ENCODE results near the gene GPR15LG.

Gene GPR15LG

DNA sequence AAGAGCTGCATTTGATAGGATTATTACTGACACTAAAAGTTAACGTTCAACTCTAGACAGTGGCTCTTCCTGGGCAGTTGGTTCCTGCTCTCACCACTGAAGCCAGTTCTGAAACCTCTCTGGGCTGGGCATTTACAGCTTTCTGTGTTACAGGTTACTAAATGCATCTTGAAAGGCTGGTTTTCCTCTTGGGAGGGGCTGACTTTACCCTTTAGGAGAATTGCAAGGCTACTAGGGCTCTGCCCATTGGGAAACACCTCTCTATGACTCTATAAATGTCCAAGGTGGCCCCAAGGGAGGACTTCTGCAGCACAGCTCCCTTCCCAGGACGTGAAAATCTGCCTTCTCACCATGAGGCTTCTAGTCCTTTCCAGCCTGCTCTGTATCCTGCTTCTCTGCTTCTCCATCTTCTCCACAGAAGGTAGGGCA, at the start of gene GPR15LG:
GPR15LG (plus strand) TSS at position 301 of the 429 bp plus-strand sequence; CDS start at position 352, 51 bp downstream.
- DNase-seq = no peak

DNA sequence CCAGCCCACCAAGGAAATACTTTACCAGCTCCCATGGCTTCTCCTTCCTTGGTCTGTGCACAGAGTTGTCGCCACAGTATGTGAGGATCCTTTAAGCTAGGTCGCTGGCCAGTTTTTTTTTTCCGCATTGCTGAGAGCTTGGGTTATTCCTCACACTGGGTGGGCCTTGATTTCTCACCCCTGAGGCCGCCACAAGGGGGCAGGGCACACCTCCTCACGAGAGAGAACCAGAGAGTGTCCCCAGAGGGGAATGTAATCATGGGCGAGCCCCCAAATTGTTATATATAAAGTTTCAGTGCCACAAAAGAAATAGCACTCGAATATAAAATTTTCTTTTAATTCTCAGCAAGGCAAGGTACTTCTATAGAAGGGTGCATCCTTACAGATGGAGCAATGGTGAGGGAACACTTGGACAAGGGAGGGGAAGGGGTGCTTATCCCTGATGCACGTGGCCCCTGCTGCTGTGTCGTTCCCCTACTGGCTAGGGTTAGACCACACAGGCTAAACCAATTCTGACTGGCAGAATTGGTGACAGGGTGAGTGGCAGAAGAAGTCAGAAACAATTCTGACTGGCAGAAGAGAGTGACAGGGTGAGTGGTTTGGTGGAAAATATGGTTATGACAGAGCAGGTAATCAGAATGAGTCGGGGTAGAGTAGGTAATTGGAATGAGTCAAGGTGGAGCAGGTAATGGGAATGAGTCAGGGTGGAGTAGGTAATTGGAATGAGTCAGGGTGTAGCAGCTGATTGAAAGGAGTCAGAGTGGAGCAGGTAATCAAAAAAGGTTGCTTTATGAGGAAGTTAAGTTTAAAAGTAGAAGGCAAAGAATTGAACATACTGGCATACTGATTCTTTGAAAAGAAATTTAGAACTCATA, 47.5 kb upstream of the GPR15LG start:
- peak in 1 of 2 experiments; percentile 12 for DNase-seq

DNA sequence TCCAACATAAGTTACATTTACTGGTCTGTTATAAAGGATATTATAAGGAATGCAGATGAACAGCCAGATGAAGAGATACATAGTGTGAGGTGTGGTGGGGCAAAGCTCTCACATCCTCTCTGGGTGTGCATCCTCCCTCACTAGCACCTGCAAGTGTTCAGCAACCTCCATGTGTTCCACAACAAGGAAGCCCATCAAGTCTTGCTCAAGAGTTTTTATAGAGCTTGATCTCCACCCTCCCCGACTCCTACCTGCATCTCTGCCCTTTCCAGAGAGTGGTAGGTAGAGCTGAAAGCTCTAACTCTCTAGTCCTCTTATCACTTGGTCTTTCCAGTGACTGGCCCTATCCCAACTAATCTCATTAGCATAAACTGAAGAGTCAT, 46.8 kb upstream of the GPR15LG start:
- no peak for DNase-seq

DNA sequence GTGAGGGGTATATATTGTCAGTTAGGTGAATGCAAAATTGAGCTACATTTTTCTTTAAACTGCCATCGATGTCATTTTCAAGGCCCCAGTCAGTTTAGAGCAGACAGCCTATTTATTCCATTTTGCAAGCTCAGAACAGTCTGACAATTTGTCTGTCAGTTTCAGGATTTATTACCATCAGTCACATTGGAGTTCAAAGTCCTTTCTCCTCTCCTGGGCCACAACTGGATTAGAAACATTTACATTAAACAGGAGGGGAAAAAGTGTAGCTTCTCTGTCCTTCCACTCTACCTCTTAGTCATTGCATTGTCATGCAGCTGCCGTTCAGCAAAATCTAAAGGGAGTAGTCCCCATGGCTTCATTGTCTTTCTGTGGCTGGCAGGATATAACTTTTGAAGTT, 37.8 kb upstream of the GPR15LG start:
- no peak for DNase-seq

DNA sequence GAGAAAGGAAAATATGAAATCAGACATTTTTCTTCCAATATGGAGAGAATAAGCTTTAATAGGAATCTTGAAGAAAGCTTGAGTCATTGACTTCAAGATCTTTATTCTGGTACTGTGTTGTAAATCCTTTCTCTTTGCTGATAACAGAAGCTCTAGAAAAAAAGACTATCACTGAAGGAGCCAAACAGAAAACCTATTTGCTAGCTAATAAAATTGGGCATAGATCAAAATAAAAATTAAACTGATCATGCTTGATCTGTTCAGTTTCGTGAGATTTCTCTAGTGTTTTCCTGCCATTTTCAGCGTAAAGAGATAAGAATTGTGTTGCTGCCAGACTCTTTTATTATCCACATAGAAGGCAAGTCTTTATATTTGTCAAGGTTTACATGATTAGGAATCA, 35.8 kb upstream of the GPR15LG start:
- no peak for DNase-seq

DNA sequence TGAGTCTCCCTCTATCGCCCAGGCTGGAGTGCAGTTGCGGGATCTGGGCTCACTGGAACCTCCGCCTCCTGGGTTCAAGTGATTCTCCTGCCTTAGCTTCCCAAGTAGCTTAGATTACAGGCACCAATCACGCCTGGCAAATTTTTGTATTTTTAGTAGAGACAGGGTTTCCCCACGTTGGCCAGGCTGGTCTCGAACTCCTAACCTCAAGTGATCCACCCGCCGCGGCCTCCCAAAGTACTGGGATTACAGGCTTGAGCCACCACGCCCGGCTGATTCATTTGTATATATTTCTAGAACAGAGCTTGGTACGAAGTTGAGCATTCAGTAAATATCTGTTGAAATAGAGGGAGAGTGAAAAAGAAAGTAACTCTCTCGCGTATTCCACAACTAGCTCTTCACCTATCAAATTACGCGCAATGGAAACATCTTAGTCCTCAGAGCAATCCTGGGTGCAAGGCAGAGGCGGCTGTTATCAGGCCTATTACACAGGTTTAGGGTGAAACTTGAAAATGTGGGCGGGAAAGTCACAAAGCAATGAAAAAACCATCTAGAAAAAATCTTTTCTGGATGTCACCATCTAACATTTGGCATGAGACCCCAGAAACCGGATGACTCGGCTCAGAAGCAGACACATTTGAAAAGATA, 35.0 kb upstream of the GPR15LG start:
- no peak for DNase-seq

DNA sequence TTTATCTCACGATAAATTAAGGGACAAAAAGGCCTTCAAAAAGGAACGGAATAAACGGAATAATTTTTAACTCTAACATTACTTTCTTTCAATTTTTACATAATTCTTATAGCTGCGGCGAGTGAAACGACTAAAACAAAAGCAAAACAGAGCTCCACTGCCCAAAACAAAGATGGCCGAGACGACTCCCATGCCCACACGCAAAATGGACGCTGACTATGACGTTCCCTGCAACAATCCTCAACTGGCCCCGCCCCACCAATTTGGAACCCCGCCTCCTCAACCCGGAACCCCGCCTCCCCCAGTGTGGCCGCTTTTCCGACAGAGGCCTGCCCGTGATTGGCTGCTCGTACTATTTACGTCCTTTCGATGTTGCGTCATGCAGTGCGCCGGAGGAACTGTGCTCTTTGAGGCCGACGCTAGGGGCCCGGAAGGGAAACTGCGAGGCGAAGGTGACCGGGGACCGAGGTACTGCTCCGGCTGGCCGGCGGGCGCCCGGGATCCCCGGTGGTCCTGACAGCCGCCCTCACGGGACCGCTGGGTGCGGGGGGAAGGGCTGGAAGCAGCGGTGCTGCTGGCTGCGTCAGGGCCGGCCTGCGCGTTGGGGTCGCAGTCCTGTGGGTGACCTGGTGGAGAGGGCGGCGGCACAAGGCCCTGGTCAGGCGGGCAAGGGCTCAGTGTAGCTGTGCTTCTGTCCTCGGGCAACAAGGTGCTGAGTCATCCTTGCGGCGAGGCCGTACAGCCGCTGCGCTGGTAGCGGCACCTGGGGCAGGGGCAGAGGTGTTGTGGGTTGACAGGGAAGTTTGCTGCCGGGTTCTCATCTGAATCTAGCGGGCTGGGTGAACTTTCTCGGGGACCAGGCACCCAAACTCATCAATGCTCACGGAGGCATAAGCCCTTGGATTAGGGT, 34.2 kb upstream of the GPR15LG start, which contains the start of gene GHITM:
GHITM (plus strand) TSS at position 384 of the 910 bp plus-strand sequence. CDS start 1,992 bp downstream, outside the sequence.
- DNase-seq = peak; percentile 99 to 100

DNA sequence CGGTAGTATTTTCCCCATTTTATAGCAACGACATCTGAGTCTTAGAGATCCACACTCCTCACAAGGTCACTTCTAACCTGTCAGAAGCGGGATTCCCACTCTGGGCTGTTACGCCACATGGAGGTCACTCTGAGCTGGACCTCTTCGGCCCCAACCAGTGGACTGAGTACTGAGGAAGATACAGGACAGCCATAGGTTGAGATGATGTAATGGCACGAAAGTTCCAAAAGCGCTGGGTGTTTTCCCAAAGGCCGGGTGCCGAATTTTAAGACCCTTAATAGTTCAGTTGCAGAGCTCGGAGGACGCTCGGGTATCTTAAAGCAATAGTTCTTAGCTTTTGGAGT, 33.6 kb upstream of the GPR15LG start:
- no peak for DNase-seq

DNA sequence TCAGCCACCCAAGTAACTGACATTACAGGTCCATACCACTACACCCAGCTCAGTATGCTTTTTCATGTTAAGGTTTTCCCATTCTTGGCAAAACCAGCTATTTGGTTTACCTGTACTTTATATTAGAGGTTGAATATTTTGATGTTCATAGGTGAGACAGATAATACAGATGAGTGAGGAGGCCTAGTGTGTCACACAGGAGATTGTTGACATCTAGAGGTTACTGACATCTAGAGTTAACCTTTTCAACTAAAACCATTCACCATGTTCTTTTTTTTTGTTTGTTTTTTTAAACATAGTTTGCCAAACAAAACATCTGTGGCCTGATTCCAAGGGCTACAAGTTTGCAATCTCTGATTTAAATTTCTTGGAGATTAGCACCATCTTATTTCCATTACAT, 26.3 kb upstream of the GPR15LG start:
- no peak for DNase-seq

DNA sequence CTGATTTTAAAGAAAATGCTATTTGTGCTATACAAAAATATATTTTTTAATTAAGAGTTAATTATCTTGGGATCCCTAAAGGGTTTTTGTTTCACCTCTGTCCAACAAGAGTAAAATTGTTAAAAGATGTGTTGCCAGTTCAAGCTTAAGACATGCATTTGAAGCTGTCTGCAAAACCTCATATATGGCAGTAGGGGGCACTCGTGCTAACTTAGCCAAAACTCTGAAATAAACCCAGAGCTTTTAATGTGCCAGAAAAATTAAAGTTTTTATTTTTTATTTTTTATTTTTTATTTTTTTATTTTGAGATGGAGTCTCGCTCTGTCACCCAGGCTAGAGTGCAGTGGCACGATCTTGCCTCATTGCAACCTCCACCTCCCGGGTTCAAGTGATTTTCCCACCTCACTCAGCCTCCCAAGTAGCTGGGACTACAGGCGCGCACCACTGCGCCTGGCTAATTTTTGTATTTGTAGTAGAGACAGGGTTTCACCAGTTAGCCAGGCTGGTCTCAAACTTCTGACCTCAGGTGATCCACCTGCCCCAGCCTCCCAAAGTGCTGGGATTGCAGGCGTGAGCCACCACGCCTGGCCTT, 25.5 kb upstream of the GPR15LG start:
- DNase-seq = peak; percentile 83 to 84

DNA sequence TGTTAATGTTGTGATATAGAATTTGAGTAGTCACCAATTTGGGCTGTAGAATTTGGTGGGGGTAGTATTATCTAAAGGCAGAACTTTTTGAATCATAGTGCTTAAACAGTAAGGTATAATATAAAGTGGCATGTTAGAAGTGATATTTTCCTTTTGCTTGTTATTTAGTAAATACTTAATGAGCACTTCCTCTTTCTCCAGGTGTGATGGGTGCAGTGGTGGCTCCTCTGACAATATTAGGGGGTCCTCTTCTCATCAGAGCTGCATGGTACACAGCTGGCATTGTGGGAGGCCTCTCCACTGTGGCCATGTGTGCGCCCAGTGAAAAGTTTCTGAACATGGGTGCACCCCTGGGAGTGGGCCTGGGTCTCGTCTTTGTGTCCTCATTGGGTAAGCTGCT, 23.7 kb upstream of the GPR15LG start:
- DNase-seq = no peak

DNA sequence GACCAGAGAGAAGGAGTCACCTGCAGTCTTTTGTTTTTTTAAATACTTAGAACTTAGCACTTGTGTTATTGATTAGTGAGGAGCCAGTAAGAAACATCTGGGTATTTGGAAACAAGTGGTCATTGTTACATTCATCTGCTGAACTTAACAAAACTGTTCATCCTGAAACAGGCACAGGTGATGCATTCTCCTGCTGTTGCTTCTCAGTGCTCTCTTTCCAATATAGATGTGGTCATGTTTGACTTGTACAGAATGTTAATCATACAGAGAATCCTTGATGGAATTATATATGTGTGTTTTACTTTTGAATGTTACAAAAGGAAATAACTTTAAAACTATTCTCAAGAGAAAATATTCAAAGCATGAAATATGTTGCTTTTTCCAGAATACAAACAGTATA, 20.8 kb upstream of the GPR15LG start:
- no peak for DNase-seq

DNA sequence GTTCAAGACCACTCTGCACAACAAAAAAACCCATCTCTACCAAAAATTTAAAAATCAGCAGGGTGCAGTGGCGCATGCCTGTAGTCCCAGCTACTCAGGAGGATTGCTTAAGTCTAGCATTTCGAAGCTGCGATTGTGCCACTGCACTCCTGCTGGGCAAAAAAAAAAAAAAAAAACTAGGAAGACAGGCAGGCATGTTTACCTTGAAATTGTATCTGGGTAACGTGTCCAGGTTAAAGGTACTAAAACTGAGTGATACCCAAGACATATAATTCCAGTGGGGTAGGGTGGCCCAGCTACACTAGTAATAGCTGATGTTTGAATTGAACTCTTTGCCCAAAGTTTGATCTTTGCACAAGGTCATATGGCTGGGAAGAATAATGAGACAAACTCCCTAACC, 18.1 kb upstream of the GPR15LG start:
- no peak for DNase-seq

DNA sequence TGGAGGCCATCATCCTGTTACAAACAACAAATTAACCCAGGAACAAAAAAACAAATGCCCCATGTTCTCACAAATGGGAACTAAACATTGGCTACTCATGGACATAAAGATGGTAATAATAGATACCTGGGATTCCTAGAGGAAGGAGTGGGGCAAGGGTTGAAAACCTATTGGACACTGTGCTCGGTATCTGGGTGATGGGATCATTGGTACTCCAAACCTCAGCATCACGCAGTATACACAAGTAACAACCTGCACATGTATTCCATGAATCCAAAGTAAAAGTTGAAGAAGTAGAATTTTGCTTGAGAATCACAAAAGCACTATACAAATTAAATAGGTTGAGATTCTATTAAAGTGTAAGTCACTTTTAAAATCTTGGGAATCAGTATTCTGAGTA, 17.6 kb upstream of the GPR15LG start:
- no peak for DNase-seq

DNA sequence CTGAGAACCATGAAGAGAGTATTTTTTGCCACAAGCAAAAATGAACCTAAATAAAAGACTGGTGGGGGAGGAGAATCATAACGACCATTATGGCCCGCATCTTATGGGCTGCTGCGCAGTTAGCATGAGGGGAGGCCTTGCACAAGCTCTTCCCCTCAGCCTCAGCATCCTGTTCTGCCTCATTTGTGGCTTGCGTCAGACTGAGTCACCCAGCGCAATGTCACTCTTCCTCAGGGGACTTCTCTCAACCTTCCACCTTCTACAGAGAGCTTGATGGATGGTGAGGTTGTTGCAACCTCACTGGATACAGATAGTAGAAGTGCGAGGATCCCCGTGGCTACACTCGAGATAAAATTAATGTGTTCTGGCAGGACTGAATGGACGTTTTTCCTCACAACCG, 16.8 kb upstream of the GPR15LG start:
- DNase-seq = peak; percentile 95 to 96

DNA sequence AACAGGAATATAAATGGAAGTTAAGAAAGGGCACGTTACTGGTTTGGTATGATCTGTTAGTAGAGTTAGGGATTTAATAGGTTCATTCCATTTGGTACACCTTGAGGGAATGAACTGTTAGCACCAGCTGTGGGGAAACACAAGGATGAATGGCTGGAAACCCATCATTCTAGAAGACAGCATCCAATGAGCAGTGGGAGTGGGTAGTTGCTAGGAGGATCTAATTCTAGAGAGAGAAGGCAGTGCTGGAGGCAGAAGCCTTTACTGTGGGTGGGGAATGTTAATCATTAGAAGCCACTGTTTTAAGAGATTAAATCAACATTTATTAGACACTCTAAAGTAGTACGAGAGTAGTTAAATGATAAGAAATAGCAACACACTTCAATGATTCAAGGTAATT, 15.5 kb upstream of the GPR15LG start:
- DNase-seq = no peak

DNA sequence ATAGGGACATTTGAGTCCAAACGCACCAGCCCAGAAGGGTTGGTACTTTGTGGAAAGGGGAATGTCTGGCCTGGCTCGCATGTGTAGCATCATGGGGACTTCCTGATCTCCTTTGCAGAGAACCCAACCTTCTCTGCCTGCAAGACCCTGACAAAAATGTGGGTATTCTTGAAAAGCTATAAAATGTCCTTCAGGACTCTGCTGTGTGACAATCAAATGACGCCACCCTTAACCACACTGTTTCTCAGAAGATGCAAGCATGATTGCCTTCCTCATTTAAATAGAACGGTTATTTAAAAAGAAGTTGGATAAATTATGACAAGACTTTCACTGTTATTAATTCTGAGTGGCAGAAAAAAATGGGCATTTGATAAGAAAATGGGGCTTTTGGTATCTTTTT, 15.1 kb upstream of the GPR15LG start:
- peak in 1 of 2 experiments; percentile 27 for DNase-seq

DNA sequence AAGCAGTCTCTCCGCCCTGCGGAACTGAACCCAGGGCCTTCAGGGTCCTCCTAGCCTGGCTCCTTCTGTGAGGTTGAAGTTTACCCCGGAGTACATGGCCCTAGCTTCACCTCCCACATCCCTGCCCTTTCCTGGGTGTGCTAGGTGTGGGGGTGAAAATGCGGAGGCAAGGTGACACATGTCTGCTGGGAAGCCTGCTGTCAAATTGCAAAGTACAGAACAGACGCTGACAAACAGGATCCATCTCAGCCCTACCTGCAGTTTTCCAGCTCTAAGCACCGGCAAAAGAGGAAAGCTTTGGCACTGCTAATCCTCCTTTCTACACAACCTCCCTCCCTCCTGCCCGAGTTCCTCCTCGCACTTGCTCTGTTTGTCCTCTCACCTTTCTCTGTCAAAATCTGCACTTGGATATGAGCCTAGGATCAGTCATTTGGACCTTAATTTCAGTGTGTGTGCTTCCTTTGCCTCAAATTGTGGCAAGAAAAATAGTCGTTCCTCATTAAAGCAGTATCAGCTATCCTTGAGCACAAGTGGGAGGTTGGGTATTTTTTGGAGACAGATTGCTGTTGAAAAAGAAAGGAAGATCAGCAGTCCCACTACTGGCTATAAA, 14.4 kb upstream of the GPR15LG start:
- no peak for DNase-seq

DNA sequence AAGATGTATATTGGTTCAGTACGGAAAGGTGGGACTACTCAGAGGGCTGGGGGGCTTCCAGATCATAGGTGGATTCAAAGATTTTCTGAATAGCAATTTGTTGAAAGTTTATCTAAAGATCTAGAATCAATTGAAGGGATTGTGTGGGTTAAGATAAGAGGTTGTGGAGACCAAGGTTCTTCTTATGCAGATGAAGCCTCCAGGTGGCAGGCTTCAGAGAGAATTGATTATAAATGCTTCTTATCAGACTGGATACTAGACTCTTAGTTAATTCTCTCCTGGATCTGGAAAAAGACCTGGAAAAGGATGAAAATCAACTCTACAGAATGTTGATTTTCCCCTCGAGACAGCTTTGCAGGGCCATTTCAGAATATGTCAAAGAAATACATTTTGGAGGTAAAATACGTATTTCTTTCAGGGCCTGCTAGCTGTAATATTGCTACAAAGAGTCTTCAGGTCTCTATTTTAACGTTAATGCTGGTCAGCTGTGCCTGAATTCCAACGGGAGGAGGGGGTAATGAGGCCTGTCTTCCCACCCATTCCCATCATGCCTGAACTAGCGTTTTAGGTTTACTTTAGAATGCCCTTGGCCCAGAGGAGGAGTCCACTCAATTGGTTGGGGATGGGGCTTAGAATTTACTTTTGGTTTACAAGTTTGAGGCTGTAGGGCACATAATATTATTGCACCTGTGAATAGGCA, 12.8 kb upstream of the GPR15LG start:
- DNase-seq = no peak

DNA sequence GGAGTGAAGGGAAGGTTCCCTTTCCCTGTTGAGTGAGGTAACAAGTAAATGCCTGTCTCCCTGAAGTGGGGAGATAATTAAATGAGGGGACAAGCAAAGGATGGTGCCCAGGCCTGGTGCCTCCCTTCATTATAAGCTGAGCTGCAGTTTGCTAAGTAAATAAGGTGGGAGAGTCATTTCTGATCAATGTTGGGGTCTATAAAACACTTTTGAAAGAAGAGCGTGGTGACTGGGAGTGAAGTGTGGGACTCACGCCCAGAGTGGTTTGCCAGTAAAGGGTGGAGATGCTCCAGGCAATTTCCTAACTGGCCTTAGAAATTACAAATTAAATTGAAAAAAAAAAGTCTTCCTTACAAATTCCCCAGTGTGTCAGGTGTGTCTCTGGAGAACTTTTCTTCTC, 9.6 kb upstream of the GPR15LG start:
- DNase-seq = no peak

DNA sequence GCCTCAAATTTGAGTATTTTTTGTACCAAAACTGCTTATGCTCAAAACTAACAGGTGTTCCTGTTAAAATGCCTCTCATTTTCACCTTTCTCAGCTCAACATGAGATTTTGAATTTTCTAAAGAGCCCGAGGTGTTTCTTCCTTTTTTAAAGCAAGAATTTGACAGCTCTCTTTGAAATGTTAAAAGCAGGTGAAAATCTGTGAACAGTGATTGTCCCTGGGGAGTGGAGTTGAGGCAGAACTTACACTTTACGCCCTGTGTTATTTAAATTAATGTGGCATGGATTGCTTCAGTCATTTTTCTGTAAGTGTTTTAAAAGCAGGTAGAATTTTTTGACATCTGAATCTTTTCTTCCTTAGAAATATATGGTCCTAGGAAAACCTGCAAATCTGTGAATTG, 9.2 kb upstream of the GPR15LG start:
- no peak for DNase-seq

All from Kasumi-1 (cell line).